H1 (cell line): ENCODE results near the gene GLG1. TPM values are rescaled to one million over a fixed set of nuclear protein-coding genes. Genes with fewer than 3 reads are reported as not detected.
"Not testable (repeated sequence)": the region's sequence is repeated elsewhere in the genome, so short reads cannot be mapped to it uniquely, and the experiment has no call there.

ENCODE experiments used
- CTCF ChIA-PET: fragments of 300-600 bp; sonication (Branson Sonifier 250); formaldehyde crosslinking; loops from one replicate; lab custom pipeline; 2021; ENCODE audit not compliant: partially characterized antibody; lab: Charles Lee
- POLR2A ChIA-PET: fragments of 300-600 bp; sonication (Branson Sonifier 250); formaldehyde crosslinking; loops from one replicate; lab custom pipeline; 2021; ENCODE audit warnings: inconsistent platforms; ENCODE audit not compliant: partially characterized antibody; lab: Charles Lee
- DNase-seq, 2 experiments: peaks; one replicate each; pipeline versions ENCODE4 v3.0.0 to v3.0.0-alpha.2; 2010 to 2022; ENCODE audit warnings: low spot score in 2 of 2, low read depth in 1 of 2, mixed read lengths in 1 of 2
- FAIRE-seq: peaks from 2 replicates; lab custom pipeline; 2011; peaks lifted over from hg19 to GRCh38; lab: Jason Lieb, UNC
- H2AFZ ChIP-seq: 2 replicates; pipeline ENCODE4 v1.8.1; 2012; ENCODE audit warnings: low read length, inconsistent platforms
- H2AK5ac ChIP-seq: 2 replicates; pipeline ENCODE4 v1.6.1; 2013; ENCODE audit warnings: low read depth, low read length
- H2BK120ac ChIP-seq: replicated peaks from 2 replicates; pipeline ENCODE3; 2013; ENCODE audit warnings: low read depth, low read length, inconsistent platforms
- H2BK12ac ChIP-seq: 2 replicates; pipeline ENCODE4 v1.6.1; 2013; ENCODE audit warnings: low read depth, low read length
- H2BK15ac ChIP-seq: 2 replicates; pipeline ENCODE4 v1.6.1; 2013; ENCODE audit warnings: low read length
- H2BK20ac ChIP-seq: 2 replicates; pipeline ENCODE4 v1.6.1; 2013; ENCODE audit warnings: low read length
- H2BK5ac ChIP-seq: 2 replicates; pipeline ENCODE4 v1.6.1; 2013; ENCODE audit warnings: low read depth, low read length
- H3K14ac ChIP-seq: 2 replicates; pipeline ENCODE4 v1.6.1; 2013; ENCODE audit warnings: inconsistent platforms; ENCODE audit not compliant: insufficient read length
- H3K18ac ChIP-seq: 2 replicates; pipeline ENCODE4 v1.6.1; 2013; ENCODE audit warnings: low read length; ENCODE audit errors: extremely low read depth
- H3K23ac ChIP-seq: 2 replicates; pipeline ENCODE4 v1.6.1; 2013; ENCODE audit warnings: inconsistent platforms; ENCODE audit not compliant: insufficient read length
- H3K23me2 ChIP-seq: 2 replicates; pipeline ENCODE4 v1.6.1; 2013; ENCODE audit warnings: low read depth, low read length
- H3K27ac ChIP-seq: 2 replicates; pipeline ENCODE4 v1.6.1; 2011; ENCODE audit warnings: low read depth, low read length, inconsistent platforms
- H3K27me3 ChIP-seq, 4 experiments: replicated peaks in 1 of 4; 1 replicate in 1 of 4; 2 replicates in 3 of 4; pipeline versions ENCODE4 v1.6.1 to v1.8.1; 2011 to 2013; ENCODE audit warnings: low read length in 3 of 4, mild to moderate bottlenecking in 3 of 4, inconsistent platforms in 2 of 4, mixed read lengths in 2 of 4, moderate library complexity in 1 of 4; ENCODE audit not compliant: control insufficient read depth in 3 of 4, insufficient read depth in 3 of 4; ENCODE audit errors: extremely low read depth in 1 of 4
- H3K36me3 ChIP-seq, 4 experiments: 2 replicates each; pipeline versions ENCODE4 v1.6.1 to v1.8.1; 2011 to 2013; ENCODE audit warnings: mild to moderate bottlenecking in 4 of 4, low read length in 3 of 4, moderate library complexity in 2 of 4, control low read depth in 1 of 4, inconsistent platforms in 1 of 4; ENCODE audit not compliant: insufficient read depth in 4 of 4, control insufficient read depth in 2 of 4
- H3K4ac ChIP-seq: replicated peaks from 2 replicates; pipeline ENCODE3; 2013; ENCODE audit warnings: low read length, low read depth, mixed read lengths, inconsistent platforms; ENCODE audit not compliant: insufficient read length
- H3K4me1 ChIP-seq, 4 experiments: replicated peaks in 1 of 4; 1 replicate in 1 of 4; 2 replicates in 3 of 4; pipeline versions ENCODE4 v1.6.1 to v1.8.1; 2011 to 2013; ENCODE audit warnings: low read length in 3 of 4, inconsistent platforms in 2 of 4, mixed read lengths in 1 of 4; ENCODE audit not compliant: insufficient read depth in 4 of 4, control insufficient read depth in 3 of 4
- H3K4me2 ChIP-seq, 2 experiments: 2 replicates each; pipeline versions ENCODE4 v1.6.1 to v1.8.1; 2011 to 2013; ENCODE audit warnings: low read depth in 2 of 2, low read length in 2 of 2, control low read depth in 1 of 2, inconsistent platforms in 1 of 2, mild to moderate bottlenecking in 1 of 2; ENCODE audit not compliant: insufficient read depth in 1 of 2
- H3K4me3 ChIP-seq, 4 experiments: fragments of 200-600, 300-600 bp in 1 of 4; sonication (generic), shearing (Covaris generic), sonication (Bioruptor Twin) in 1 of 4; 2 replicates each; pipeline versions ENCODE4 v1.5.1 to v1.8.1; 2011 to 2016; ENCODE audit warnings: low read length in 4 of 4, low read depth in 3 of 4, control low read depth in 2 of 4, inconsistent platforms in 2 of 4, mild to moderate bottlenecking in 2 of 4, mixed read lengths in 1 of 4, moderate library complexity in 1 of 4; ENCODE audit not compliant: insufficient read depth in 2 of 4; ENCODE audit errors: extremely low read depth in 1 of 4
- H3K56ac ChIP-seq: replicated peaks from 2 replicates; pipeline ENCODE3; 2013; ENCODE audit warnings: low read depth, mild to moderate bottlenecking, mixed read lengths, low read length, inconsistent platforms; ENCODE audit not compliant: insufficient read length
- H3K79me1 ChIP-seq: 2 replicates; pipeline ENCODE4 v1.6.1; 2013; ENCODE audit warnings: low read depth, low read length, control low read depth
- H3K79me2 ChIP-seq, 2 experiments: 2 replicates each; pipeline versions ENCODE4 v1.6.1 to v1.8.1; 2012 to 2013; ENCODE audit warnings: low read length in 2 of 2, mild to moderate bottlenecking in 2 of 2, inconsistent platforms in 1 of 2; ENCODE audit not compliant: insufficient read depth in 2 of 2, control insufficient read depth in 1 of 2
- H3K9ac ChIP-seq, 4 experiments: replicated peaks in 1 of 4; 1 replicate in 1 of 4; 2 replicates in 3 of 4; pipeline versions ENCODE4 v1.6.1 to v1.8.1; 2011 to 2013; ENCODE audit warnings: low read depth in 3 of 4, low read length in 3 of 4, control low read depth in 2 of 4, mild to moderate bottlenecking in 2 of 4, moderate library complexity in 2 of 4, inconsistent platforms in 1 of 4; ENCODE audit errors: extremely low read depth in 1 of 4
- H3K9me3 ChIP-seq, 2 experiments: 2 replicates each; pipeline versions ENCODE4 v1.6.1 to v1.8.1; 2012 to 2013; ENCODE audit warnings: mild to moderate bottlenecking in 2 of 2, moderate library complexity in 2 of 2, control low read depth in 1 of 2, inconsistent platforms in 1 of 2, low read depth in 1 of 2, low read length in 1 of 2, mixed read lengths in 1 of 2; ENCODE audit not compliant: insufficient read depth in 2 of 2
- H4K20me1 ChIP-seq, 2 experiments: replicated peaks in 1 of 2; 2 replicates each; pipeline versions ENCODE3 to v1.8.1; 2011 to 2013; ENCODE audit warnings: inconsistent platforms in 2 of 2, low read length in 2 of 2, mild to moderate bottlenecking in 1 of 2; ENCODE audit not compliant: insufficient read depth in 2 of 2, control insufficient read depth in 1 of 2
- H4K5ac ChIP-seq: 2 replicates; pipeline ENCODE4 v1.6.1; 2013; ENCODE audit warnings: low read length, low read depth, mixed read lengths, inconsistent platforms; ENCODE audit not compliant: insufficient read length
- H4K8ac ChIP-seq: 2 replicates; pipeline ENCODE4 v1.8.0; 2013; ENCODE audit warnings: mild to moderate bottlenecking, moderate library complexity, low read length, inconsistent platforms; ENCODE audit not compliant: insufficient read depth; ENCODE audit errors: extremely low read depth
- H4K91ac ChIP-seq: replicated peaks from 2 replicates; pipeline ENCODE3; 2013; ENCODE audit warnings: low read length, mixed read lengths, inconsistent platforms; ENCODE audit not compliant: insufficient read length
- WGBS, 2 experiments: shearing (Covaris generic) in 1 of 2; methylation state at CpG; one replicate each; pipeline versions ENCODE4 v1.1.6 to v1.1.7; 2013 to 2015; ENCODE audit warnings: low lambda C conversion rate in 2 of 2, mixed read lengths in 2 of 2, inconsistent platforms in 1 of 2, low coverage in 1 of 2, missing lambda C conversion rate in 1 of 2; ENCODE audit not compliant: insufficient replicate concordance in 2 of 2, insufficient coverage in 1 of 2, insufficient read length in 1 of 2; ENCODE audit errors: extremely low coverage in 1 of 2, missing lambda C conversion rate in 1 of 2; 5-methylcytosine and 5-hydroxymethylcytosine counted together
- polyA plus RNA-seq, 7 experiments: library from polyadenylated mRNA; depleted of rRNA in 3 of 7; stranded (reverse) in 5 of 7; unstranded in 2 of 7; fragments of >200 nt in 5 of 7; fragments of 200-250 nt in 2 of 7; gene quantifications; 1 replicate in 5 of 7; 2 replicates in 1 of 7; 4 replicates in 1 of 7; pipeline versions ENCODE4 v1.2.1 to v1.2.3, GENCODE V29; 2011 to 2013; ENCODE audit warnings: missing spikeins in 2 of 7, mixed read lengths in 2 of 7
- total RNA-seq: library from RNA; stranded (reverse); fragmentation: NEBNext Ultra II Directional; extraction: Animal tissue kit (Norgen Biotek cat#: 25700); gene quantifications from 2 replicates; pipeline ENCODE4 v1.2.1, GENCODE V29; 2021

The GLG1 gene
- total and polyA plus RNA-seq, 2 of the 8 experiments (the other 6 are each of a cell fraction or from before 2014, with no cell fraction given), result 53.4 to 139 TPM

DNA sequence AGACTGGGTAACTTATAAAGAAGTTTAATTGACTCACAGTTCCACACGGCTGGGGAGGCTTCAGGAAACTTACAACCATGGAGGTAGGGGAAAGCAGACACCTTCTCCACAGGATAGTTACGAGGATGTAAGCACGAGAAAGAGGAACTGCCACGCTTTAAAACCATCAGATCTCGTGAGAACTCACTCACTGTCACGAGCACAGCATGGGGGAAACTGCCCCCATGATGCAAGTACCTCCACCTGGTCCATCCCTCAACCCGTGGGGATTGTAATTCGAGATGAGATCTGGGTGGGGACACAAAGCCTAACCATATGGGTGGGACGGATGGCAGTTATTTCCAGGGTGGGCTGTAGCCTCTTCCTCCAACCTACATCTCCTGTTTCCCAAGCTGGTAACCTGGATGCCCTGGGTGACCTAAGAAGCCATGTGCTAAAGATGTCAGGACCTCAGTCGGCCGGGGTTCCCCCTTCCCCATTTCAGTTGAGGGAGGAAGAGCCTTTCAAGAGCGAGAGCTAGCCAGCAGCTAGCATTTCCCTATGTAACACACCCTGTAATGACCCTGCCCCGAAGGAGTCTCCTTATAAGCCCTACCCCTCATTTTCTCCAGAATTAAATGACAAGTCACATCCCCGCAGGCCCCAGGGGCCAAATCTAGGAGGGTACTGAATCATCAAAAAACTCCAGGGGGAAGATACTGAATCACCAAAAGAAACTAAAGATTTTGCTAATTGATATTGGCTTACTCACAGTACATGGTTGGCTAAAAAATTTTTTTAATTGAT lies 202.6 kb downstream of the GLG1 start:
- H3K9me3 ChIP-seq, H2BK20ac ChIP-seq, H2BK5ac ChIP-seq, H4K8ac ChIP-seq, H3K36me3 ChIP-seq, DNase-seq, H2BK15ac ChIP-seq, H3K4me1 ChIP-seq, H3K23me2 ChIP-seq, H3K27me3 ChIP-seq, FAIRE-seq, H4K91ac ChIP-seq, H3K27ac ChIP-seq, H3K4me2 ChIP-seq, H4K5ac ChIP-seq, CTCF ChIA-PET, H3K4me3 ChIP-seq, H3K9ac ChIP-seq, POLR2A ChIA-PET, H3K23ac ChIP-seq, H3K18ac ChIP-seq, H2BK120ac ChIP-seq, H2AFZ ChIP-seq, H3K79me2 ChIP-seq, H4K20me1 ChIP-seq, H2BK12ac ChIP-seq, H3K4ac ChIP-seq, H3K14ac ChIP-seq, H3K56ac ChIP-seq, H3K79me1 ChIP-seq, H2AK5ac ChIP-seq: not testable (repeated sequence)
- WGBS, 2 experiments, result 81% methylated on average over 6 of the region's 14 CpGs; no CpG with 5 or more reads in 1 of the 2 experiments

DNA sequence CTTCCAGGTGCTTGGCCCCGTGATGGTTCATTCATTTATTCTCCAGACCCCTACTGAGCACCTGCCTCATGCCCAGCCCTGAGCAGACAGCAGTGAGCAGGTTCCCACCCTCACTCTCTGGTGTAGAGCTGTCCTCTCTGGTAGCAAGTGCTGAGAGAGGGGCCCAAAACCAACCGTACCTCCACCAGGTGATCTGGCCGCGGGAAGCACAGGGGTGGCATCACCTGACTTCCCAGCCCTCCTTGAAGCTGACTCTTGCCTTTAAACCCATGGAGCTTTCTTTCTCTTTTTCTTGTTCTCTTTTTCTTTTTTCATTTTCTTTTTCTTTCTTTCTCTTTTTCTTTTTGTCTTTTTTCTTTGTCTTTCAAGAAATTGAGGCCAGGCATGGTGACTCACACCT lies 206.7 kb downstream of the GLG1 start:
- H3K79me1 ChIP-seq, H3K4me2 ChIP-seq, DNase-seq, H2BK120ac ChIP-seq, H3K23me2 ChIP-seq, H3K27me3 ChIP-seq, POLR2A ChIA-PET, H4K8ac ChIP-seq, H3K9me3 ChIP-seq, H2BK5ac ChIP-seq, H3K4ac ChIP-seq, H4K5ac ChIP-seq, H2BK20ac ChIP-seq, H2AK5ac ChIP-seq, H3K27ac ChIP-seq, H3K36me3 ChIP-seq, CTCF ChIA-PET, H3K79me2 ChIP-seq, H3K56ac ChIP-seq, H3K23ac ChIP-seq, H2BK15ac ChIP-seq, H3K14ac ChIP-seq, H3K4me1 ChIP-seq, H3K9ac ChIP-seq, H3K18ac ChIP-seq, H4K20me1 ChIP-seq, H2BK12ac ChIP-seq, FAIRE-seq, H4K91ac ChIP-seq, H3K4me3 ChIP-seq, H2AFZ ChIP-seq: not testable (repeated sequence)
- 82% methylated on average over 3 of the region's 4 CpGs; no CpG with 5 or more reads in 1 of the 2 experiments for WGBS, 2 experiments
